Measurements from ENCODE around the gene NPHP3.
"Not testable (repeated sequence)": the region's sequence is repeated elsewhere in the genome, so short reads cannot be mapped to it uniquely, and the experiment has no call there.

The NPHP3 gene

GRCh38 chr3:132643366-132643765, 78.8 kb downstream of the NPHP3 start:
- DNase-seq (ENCODE audit: low read depth): no peak

GRCh38 chr3:132642539-132642847, 79.7 kb downstream of the NPHP3 start:
- no peak for DNase-seq (ENCODE audit: low read depth)

GRCh38 chr3:132641837-132642538, 80.2 kb downstream of the NPHP3 start:
- peak; percentile 38 for DNase-seq (ENCODE audit: low read depth)

- not testable (repeated sequence) for DNase-seq (ENCODE audit: low read depth)
Measured at GRCh38 chr3:132641427-132641826, 80.8 kb downstream of the NPHP3 start.

GRCh38 chr3:132638706-132639105, 83.5 kb downstream of the NPHP3 start:
- DNase-seq (ENCODE audit: low read depth): no peak

- no peak for DNase-seq (ENCODE audit: low read depth)
Measured at GRCh38 chr3:132637590-132637989, 84.6 kb downstream of the NPHP3 start.

GRCh38 chr3:132635052-132635451, 87.2 kb downstream of the NPHP3 start:
- DNase-seq (ENCODE audit: low read depth): no peak

All from fibroblast of the conjunctiva (primary cell).